ENCODE results near the gene MEGF11.

DNA sequence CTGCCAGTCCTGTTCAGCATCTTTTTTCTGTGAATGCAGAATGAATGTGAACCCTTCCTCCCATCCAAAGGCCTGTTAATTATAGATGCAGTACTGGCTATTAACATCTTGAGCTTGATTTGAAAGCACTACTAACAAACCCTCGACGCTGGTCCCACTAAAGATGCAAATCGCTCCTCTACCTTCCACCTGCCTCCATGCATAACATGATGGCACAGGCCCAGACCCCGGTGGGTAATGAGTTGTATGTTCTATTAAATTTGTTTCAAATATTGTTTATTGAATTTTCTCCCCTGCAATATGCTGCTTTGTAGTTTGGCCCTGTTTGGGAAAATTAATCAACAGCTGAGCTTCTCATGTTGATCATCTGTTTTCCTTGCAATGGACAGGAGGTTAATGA lies 314.9 kb downstream of the MEGF11 start:
- TF ChIP-seq, protein P1, sequence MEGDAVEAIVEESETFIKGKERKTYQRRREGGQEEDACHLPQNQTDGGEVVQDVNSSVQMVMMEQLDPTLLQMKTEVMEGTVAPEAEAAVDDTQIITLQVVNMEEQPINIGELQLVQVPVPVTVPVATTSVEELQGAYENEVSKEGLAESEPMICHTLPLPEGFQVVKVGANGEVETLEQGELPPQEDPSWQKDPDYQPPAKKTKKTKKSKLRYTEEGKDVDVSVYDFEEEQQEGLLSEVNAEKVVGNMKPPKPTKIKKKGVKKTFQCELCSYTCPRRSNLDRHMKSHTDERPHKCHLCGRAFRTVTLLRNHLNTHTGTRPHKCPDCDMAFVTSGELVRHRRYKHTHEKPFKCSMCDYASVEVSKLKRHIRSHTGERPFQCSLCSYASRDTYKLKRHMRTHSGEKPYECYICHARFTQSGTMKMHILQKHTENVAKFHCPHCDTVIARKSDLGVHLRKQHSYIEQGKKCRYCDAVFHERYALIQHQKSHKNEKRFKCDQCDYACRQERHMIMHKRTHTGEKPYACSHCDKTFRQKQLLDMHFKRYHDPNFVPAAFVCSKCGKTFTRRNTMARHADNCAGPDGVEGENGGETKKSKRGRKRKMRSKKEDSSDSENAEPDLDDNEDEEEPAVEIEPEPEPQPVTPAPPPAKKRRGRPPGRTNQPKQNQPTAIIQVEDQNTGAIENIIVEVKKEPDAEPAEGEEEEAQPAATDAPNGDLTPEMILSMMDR (IDR thresholded peaks at IDR 0.05): no peak
- TF ChIP-seq EZH2 (IDR thresholded peaks at IDR 0.05) (no peak), EZH2phosphoT487 (IDR thresholded peaks at IDR 0.05) (no peak)

All from neural progenitor cell (in vitro differentiated cells).